Measurements from ENCODE around the gene FZR1. TPM values are rescaled to one million over a fixed set of nuclear protein-coding genes. Genes with fewer than 3 reads are reported as not detected.
A peak's percentile ranks its signal among the peaks of the same experiment; 100 is the strongest.

FZR1 gene
- total and polyA plus RNA-seq, 9 of the 15 experiments (the other 6 are each of a cell fraction or from before 2014, with no cell fraction given), result 0.18 to 48.0 (median 22.2) TPM

- 0 out of 4 replicates have a peak, but pooled peaks of 1 of the 2 experiments have one; percentile 6 for TF ChIP-seq ZNF639 (CRISPR knock-in tag; conservative IDR thresholded peaks at IDR 0.05 in 1 of 2, IDR thresholded peaks at IDR 0.05 in 1 of 2)
These were observed 80.7 kb downstream of the FZR1 start (continued) for GRCh38 chr19:3586707-3587346.

Small RNA genes within 50 kb of the gene (small RNA-seq; reads per million reads assigned to genes)
- gene AC005786.1 (not detected), gene RF00212 (not detected)

Other genes starting within 250 kb of the FZR1 start
Only the 7 nearest of the 12 such genes appear.
- gene SMIM24, start 25.8 kb upstream of the FZR1 start, total RNA-seq (2014; rRNA removed), result 0.45 and 1.2 TPM in 2 replicates
- gene SMIM24, start 25.8 kb upstream of the FZR1 start, total RNA-seq (2014; rRNA removed; fragmentation: Illumina TruSeq; extraction: Trizol), result 0.73 and 1.1 TPM in 2 replicates
- not detected in 2 replicates for gene SMIM24, start 25.8 kb upstream of the FZR1 start, total RNA-seq (2015; rRNA removed; fragmentation: Illumina TruSeq; extraction: Trizol)
- 1.1 and 1.4 TPM in 2 replicates for gene SMIM24, start 25.8 kb upstream of the FZR1 start, total RNA-seq (2021)
- gene SMIM24, start 25.8 kb upstream of the FZR1 start, polyA plus RNA-seq (2011; rRNA removed), result 12.3 and 12.9 TPM in 2 replicates
- 2.9 and 3.0 TPM in 2 replicates for gene SMIM24, start 25.8 kb upstream of the FZR1 start, polyA plus RNA-seq (2014; fragmentation: Illumina TruSeq; extraction: Trizol)
- 1 to 10 TPM in 1 of 2 experiments, under 1 TPM in 1; 0.86 to 1.8 TPM for gene SMIM24, start 25.8 kb upstream of the FZR1 start, polyA plus RNA-seq (2014; fragmentation: Nextera tagmentation; extraction: Ambion mirVana)
- gene SMIM24, start 25.8 kb upstream of the FZR1 start, polyA plus RNA-seq (2014; rRNA removed), result 0.77 and 1.6 TPM in 2 replicates
- not detected in 2 replicates for gene SMIM44, start 22.9 kb upstream of the FZR1 start, total RNA-seq (2014; rRNA removed)
- gene SMIM44, start 22.9 kb upstream of the FZR1 start, total RNA-seq (2014; rRNA removed; fragmentation: Illumina TruSeq; extraction: Trizol), result not detected in 2 replicates
- gene SMIM44, start 22.9 kb upstream of the FZR1 start, total RNA-seq (2015; rRNA removed; fragmentation: Illumina TruSeq; extraction: Trizol), result not detected in 2 replicates
- gene SMIM44, start 22.9 kb upstream of the FZR1 start, total RNA-seq (2021), result not detected in 2 replicates
- gene SMIM44, start 22.9 kb upstream of the FZR1 start, polyA plus RNA-seq (2011; rRNA removed), result not detected in 2 replicates
- gene SMIM44, start 22.9 kb upstream of the FZR1 start, polyA plus RNA-seq (2014; fragmentation: Illumina TruSeq; extraction: Trizol), result not detected in 2 replicates
- not detected for gene SMIM44, start 22.9 kb upstream of the FZR1 start, polyA plus RNA-seq (2014; fragmentation: Nextera tagmentation; extraction: Ambion mirVana)
- gene SMIM44, start 22.9 kb upstream of the FZR1 start, polyA plus RNA-seq (2014; rRNA removed), result not detected in 2 replicates
- gene DOHH, start 5.6 kb upstream of the FZR1 start, total RNA-seq (2014; rRNA removed), result 47.2 and 58.7 TPM in 2 replicates
- gene DOHH, start 5.6 kb upstream of the FZR1 start, total RNA-seq (2014; rRNA removed; fragmentation: Illumina TruSeq; extraction: Trizol), result 1.1 and 1.8 TPM in 2 replicates
- 10.4 and 10.6 TPM in 2 replicates for gene DOHH, start 5.6 kb upstream of the FZR1 start, total RNA-seq (2015; rRNA removed; fragmentation: Illumina TruSeq; extraction: Trizol)
- 21.4 and 31.0 TPM in 2 replicates for gene DOHH, start 5.6 kb upstream of the FZR1 start, total RNA-seq (2021)
- gene DOHH, start 5.6 kb upstream of the FZR1 start, polyA plus RNA-seq (2011; rRNA removed), result 5.1 and 6.3 TPM in 2 replicates
- gene DOHH, start 5.6 kb upstream of the FZR1 start, polyA plus RNA-seq (2014; fragmentation: Illumina TruSeq; extraction: Trizol), result 1.2 and 8.2 TPM in 2 replicates
- under 1 TPM; 0.14 to 0.15 TPM for gene DOHH, start 5.6 kb upstream of the FZR1 start, polyA plus RNA-seq (2014; fragmentation: Nextera tagmentation; extraction: Ambion mirVana)
- gene DOHH, start 5.6 kb upstream of the FZR1 start, polyA plus RNA-seq (2014; rRNA removed), result 31.2 and 32.8 TPM in 2 replicates
- not detected in 2 replicates for gene TEKTIP1, start 32.9 kb downstream of the FZR1 start, total RNA-seq (2014; rRNA removed)
- not detected in 2 replicates for gene TEKTIP1, start 32.9 kb downstream of the FZR1 start, total RNA-seq (2014; rRNA removed; fragmentation: Illumina TruSeq; extraction: Trizol)
- 0.26 TPM in 1 of 2 replicates, not detected in the other for gene TEKTIP1, start 32.9 kb downstream of the FZR1 start, total RNA-seq (2015; rRNA removed; fragmentation: Illumina TruSeq; extraction: Trizol)
- gene TEKTIP1, start 32.9 kb downstream of the FZR1 start, total RNA-seq (2021), result 0.29 and 0.66 TPM in 2 replicates
- gene TEKTIP1, start 32.9 kb downstream of the FZR1 start, polyA plus RNA-seq (2011; rRNA removed), result not detected in 2 replicates
- not detected in 2 replicates for gene TEKTIP1, start 32.9 kb downstream of the FZR1 start, polyA plus RNA-seq (2014; fragmentation: Illumina TruSeq; extraction: Trizol)
- not detected for gene TEKTIP1, start 32.9 kb downstream of the FZR1 start, polyA plus RNA-seq (2014; fragmentation: Nextera tagmentation; extraction: Ambion mirVana)
- gene TEKTIP1, start 32.9 kb downstream of the FZR1 start, polyA plus RNA-seq (2014; rRNA removed), result not detected in 2 replicates
- 99.9 and 103 TPM in 2 replicates for gene MFSD12, start 51.3 kb downstream of the FZR1 start, total RNA-seq (2014; rRNA removed)
- gene MFSD12, start 51.3 kb downstream of the FZR1 start, total RNA-seq (2014; rRNA removed; fragmentation: Illumina TruSeq; extraction: Trizol), result 18.8 and 21.5 TPM in 2 replicates
- gene MFSD12, start 51.3 kb downstream of the FZR1 start, total RNA-seq (2015; rRNA removed; fragmentation: Illumina TruSeq; extraction: Trizol), result 34.8 and 40.7 TPM in 2 replicates
- gene MFSD12, start 51.3 kb downstream of the FZR1 start, total RNA-seq (2021), result 110 and 112 TPM in 2 replicates
- 31.8 and 53.9 TPM in 2 replicates for gene MFSD12, start 51.3 kb downstream of the FZR1 start, polyA plus RNA-seq (2011; rRNA removed)
- gene MFSD12, start 51.3 kb downstream of the FZR1 start, polyA plus RNA-seq (2014; fragmentation: Illumina TruSeq; extraction: Trizol), result 28.2 and 63.0 TPM in 2 replicates
- gene MFSD12, start 51.3 kb downstream of the FZR1 start, polyA plus RNA-seq (2014; fragmentation: Nextera tagmentation; extraction: Ambion mirVana), result 1 to 10 TPM in 1 of 2 experiments, under 1 TPM in 1; 0.69 to 1.7 TPM
- 79.9 and 80.7 TPM in 2 replicates for gene MFSD12, start 51.3 kb downstream of the FZR1 start, polyA plus RNA-seq (2014; rRNA removed)
- 137 and 148 TPM in 2 replicates for gene HMG20B, start 66.6 kb downstream of the FZR1 start, total RNA-seq (2014; rRNA removed)
- 18.2 and 18.5 TPM in 2 replicates for gene HMG20B, start 66.6 kb downstream of the FZR1 start, total RNA-seq (2014; rRNA removed; fragmentation: Illumina TruSeq; extraction: Trizol)
- gene HMG20B, start 66.6 kb downstream of the FZR1 start, total RNA-seq (2015; rRNA removed; fragmentation: Illumina TruSeq; extraction: Trizol), result 37.6 and 38.6 TPM in 2 replicates
- 122 and 125 TPM in 2 replicates for gene HMG20B, start 66.6 kb downstream of the FZR1 start, total RNA-seq (2021)
- 47.6 and 54.4 TPM in 2 replicates for gene HMG20B, start 66.6 kb downstream of the FZR1 start, polyA plus RNA-seq (2011; rRNA removed)
- 25.6 and 53.2 TPM in 2 replicates for gene HMG20B, start 66.6 kb downstream of the FZR1 start, polyA plus RNA-seq (2014; fragmentation: Illumina TruSeq; extraction: Trizol)
- gene HMG20B, start 66.6 kb downstream of the FZR1 start, polyA plus RNA-seq (2014; fragmentation: Nextera tagmentation; extraction: Ambion mirVana), result under 1 TPM; 0.35 to 0.78 TPM
- 159 and 172 TPM in 2 replicates for gene HMG20B, start 66.6 kb downstream of the FZR1 start, polyA plus RNA-seq (2014; rRNA removed)
- gene GIPC3, start 79.2 kb downstream of the FZR1 start, total RNA-seq (2014; rRNA removed), result 0.54 and 1.2 TPM in 2 replicates
- 0.83 and 0.91 TPM in 2 replicates for gene GIPC3, start 79.2 kb downstream of the FZR1 start, total RNA-seq (2014; rRNA removed; fragmentation: Illumina TruSeq; extraction: Trizol)
- gene GIPC3, start 79.2 kb downstream of the FZR1 start, total RNA-seq (2015; rRNA removed; fragmentation: Illumina TruSeq; extraction: Trizol), result 0.98 and 1.0 TPM in 2 replicates
- gene GIPC3, start 79.2 kb downstream of the FZR1 start, total RNA-seq (2021), result 3.3 and 3.9 TPM in 2 replicates
- gene GIPC3, start 79.2 kb downstream of the FZR1 start, polyA plus RNA-seq (2011; rRNA removed), result 2.5 and 3.1 TPM in 2 replicates
- gene GIPC3, start 79.2 kb downstream of the FZR1 start, polyA plus RNA-seq (2014; fragmentation: Illumina TruSeq; extraction: Trizol), result 3.0 and 3.6 TPM in 2 replicates
- under 1 TPM in 1 of 2 experiments, not detected in 1; 0.03 TPM for gene GIPC3, start 79.2 kb downstream of the FZR1 start, polyA plus RNA-seq (2014; fragmentation: Nextera tagmentation; extraction: Ambion mirVana)
- 1.9 and 2.3 TPM in 2 replicates for gene GIPC3, start 79.2 kb downstream of the FZR1 start, polyA plus RNA-seq (2014; rRNA removed)